GM12878 (cell line): ENCODE measurements around the gene SIVA1. TPM values are rescaled to one million over a fixed set of nuclear protein-coding genes. Genes with fewer than 3 reads are reported as not detected.

Experiments
- ATAC-seq: fragments of 200-7000 bp; cut with Tn5 transposase; 3 replicates; pipeline ENCODE4 v1.9.1; 2020; ENCODE audit warnings: mild to moderate bottlenecking, moderate library complexity
- BruUV-seq: library from RNA; stranded (reverse); fragments of 400-500 nt; replicated peaks from 2 replicates; lab custom pipeline; 2021; lab: Mats Ljungman, UMichigan
- CTCF ChIA-PET: fragments of 300-600 bp; sonication (Branson Sonifier 250); formaldehyde crosslinking; extraction: SDS; loops from one replicate; lab custom pipeline; 2021; ENCODE audit warnings: inconsistent platforms; lab: Yijun Ruan, JAX
- POLR2A ChIA-PET: fragments of 350-600 bp; formaldehyde crosslinking; extraction: SDS; loops from one replicate; lab custom pipeline; 2021; ENCODE audit warnings: inconsistent platforms; lab: Charles Lee
- RAD21 ChIA-PET: fragments of 300-600 bp; sonication (Branson Sonifier 250); formaldehyde crosslinking; loops from one replicate; lab custom pipeline; 2023; ENCODE audit warnings: antibody characterized with exemption; ENCODE audit not compliant: unreplicated experiment; lab: Charles Lee
- SMC1A ChIA-PET: fragments of 300-600 bp; sonication (Branson Sonifier 250); formaldehyde crosslinking; loops from one replicate; lab custom pipeline; 2023; ENCODE audit not compliant: unreplicated experiment, uncharacterized antibody; lab: Charles Lee
- DNase-seq: peaks from one replicate; pipeline ENCODE4 v3.0.0-alpha.2; 2011; ENCODE audit warnings: low read depth, low spot score
- FAIRE-seq: peaks from 3 replicates; lab custom pipeline; 2011; peaks lifted over from hg19 to GRCh38; lab: Jason Lieb, UNC
- H2AFZ ChIP-seq: 2 replicates; pipeline ENCODE4 v1.6.0; 2011; ENCODE audit warnings: low read depth, low read length, control low read depth; ENCODE audit not compliant: control insufficient read depth
- H3K27ac ChIP-seq: 2 replicates; pipeline ENCODE4 v1.5.1; 2011; ENCODE audit warnings: control low read depth; ENCODE audit not compliant: control insufficient read depth, insufficient read depth
- H3K27me3 ChIP-seq, 2 experiments: replicated peaks in 1 of 2; 2 replicates each; pipeline versions ENCODE4 v1.6.0 to v1.6.1; 2011; ENCODE audit warnings: low read length in 1 of 2; ENCODE audit not compliant: control insufficient read depth in 2 of 2, insufficient read depth in 2 of 2
- H3K36me3 ChIP-seq, 2 experiments: 2 replicates each; pipeline ENCODE4 v1.5.1; 2011; ENCODE audit warnings: low read length in 1 of 2; ENCODE audit not compliant: control insufficient read depth in 2 of 2, insufficient read depth in 2 of 2
- H3K4me1 ChIP-seq: 2 replicates; pipeline ENCODE4 v1.6.1; 2011; ENCODE audit warnings: mild to moderate bottlenecking, low read length, moderate library complexity, mixed read lengths; ENCODE audit not compliant: control insufficient read depth, insufficient read depth
- H3K4me2 ChIP-seq: 2 replicates; pipeline ENCODE4 v1.6.0; 2011; ENCODE audit warnings: control low read depth; ENCODE audit not compliant: control insufficient read depth, insufficient read depth
- H3K4me3 ChIP-seq: fragments of 200-600 bp; sonication (generic); 2 replicates; pipeline ENCODE4 v1.5.1; 2016
- H3K79me2 ChIP-seq: 2 replicates; pipeline ENCODE4 v1.6.0; 2011; ENCODE audit warnings: low read length; ENCODE audit not compliant: control insufficient read depth, insufficient read depth
- H3K9ac ChIP-seq: 2 replicates; pipeline ENCODE4 v1.8.0; 2011; ENCODE audit warnings: low read length, control low read depth, mixed read lengths; ENCODE audit not compliant: control insufficient read depth, insufficient read depth
- H3K9me3 ChIP-seq: replicated peaks from 3 replicates; pipeline ENCODE4 v1.5.1; 2011; ENCODE audit warnings: mild to moderate bottlenecking, low read length; ENCODE audit not compliant: control insufficient read depth, insufficient read depth
- H4K20me1 ChIP-seq: 2 replicates; pipeline ENCODE4 v1.6.0; 2011; ENCODE audit not compliant: control insufficient read depth, insufficient read depth
- ASH2L ChIP-seq: fragments of 300-600, 200-600 bp; sonication (generic); IDR thresholded peaks from 2 replicates; pipeline ENCODE4 v1.6.1; 2017; ENCODE audit warnings: low read depth, mild to moderate bottlenecking, borderline replicate concordance
- ATF2 ChIP-seq: IDR thresholded peaks from 2 replicates; pipeline ENCODE4 v1.6.1; 2012; ENCODE audit warnings: low read length, inconsistent platforms
- CBFB ChIP-seq: IDR thresholded peaks from 2 replicates; pipeline ENCODE4 v1.6.1; 2016; ENCODE audit warnings: antibody characterized with exemption, low read depth
- CHD2 ChIP-seq: IDR thresholded peaks from 2 replicates; pipeline ENCODE4 v1.6.1; 2011; ENCODE audit warnings: low read depth, low read length, improper control_type of control experiment, borderline replicate concordance
- ELK1 ChIP-seq: IDR thresholded peaks from 2 replicates; pipeline ENCODE4 v1.6.1; 2012; ENCODE audit warnings: low read depth, low read length, improper control_type of control experiment
- EZH2 ChIP-seq: IDR thresholded peaks from 2 replicates; pipeline ENCODE4 v1.6.1; 2012; ENCODE audit warnings: low read depth, mild to moderate bottlenecking, control low read depth, inconsistent platforms, low read length, borderline replicate concordance; ENCODE audit not compliant: control insufficient read depth
- FOS ChIP-seq: IDR thresholded peaks from 3 replicates; pipeline ENCODE4 v1.6.1; 2011; ENCODE audit warnings: borderline replicate concordance; ENCODE audit not compliant: insufficient read length; ENCODE audit errors: extremely low read depth
- FOXM1 ChIP-seq: IDR thresholded peaks from 2 replicates; pipeline ENCODE4 v1.6.1; 2012; ENCODE audit warnings: low read depth, mild to moderate bottlenecking, inconsistent platforms, low read length, moderate library complexity
- HDGF ChIP-seq: fragments of 450-650 bp; IDR thresholded peaks from 2 replicates; pipeline ENCODE4 v1.6.1; 2016; ENCODE audit warnings: antibody characterized with exemption
- RBBP5 ChIP-seq: fragments of 200-600 bp; sonication (generic); conservative IDR thresholded peaks from 2 replicates; pipeline ENCODE4 v1.6.1; 2016
- RCOR1 ChIP-seq: conservative IDR thresholded peaks from 2 replicates; pipeline ENCODE4 v1.6.1; 2012; ENCODE audit warnings: low read depth, low read length, improper control_type of control experiment
- REST ChIP-seq: IDR thresholded peaks from 2 replicates; pipeline ENCODE4 v1.6.1; 2012; ENCODE audit warnings: mild to moderate bottlenecking, low read depth, low read length
- STAT1 ChIP-seq: fragments of 450-650 bp; conservative IDR thresholded peaks from 2 replicates; pipeline ENCODE4 v1.6.1; 2014; ENCODE audit warnings: antibody characterized with exemption, mild to moderate bottlenecking
- ZBTB4 ChIP-seq: fragments of 450-650 bp; formaldehyde crosslinking; IDR thresholded peaks from 2 replicates; pipeline ENCODE4 v1.4.0; 2022; ENCODE audit warnings: mild to moderate bottlenecking, moderate library complexity
- WGBS: methylation state at CpG from one replicate; pipeline ENCODE4 v1.1.6; 2016; ENCODE audit warnings: low lambda C conversion rate; ENCODE audit not compliant: insufficient replicate concordance, insufficient coverage; ENCODE audit errors: missing lambda C conversion rate; 5-methylcytosine and 5-hydroxymethylcytosine counted together
- in situ Hi-C: fragments of 300-500 bp; cut with MboI; formaldehyde crosslinking; loops from 9 replicates; pipeline ENCODE4 v1.14.3; 2018; ENCODE audit warnings: mixed read lengths
- intact Hi-C: fragments of 100-400 bp; cut with micrococcal nuclease; formaldehyde crosslinking; loops from one replicate; pipeline ENCODE4 v1.14.2; 2022; ENCODE audit not compliant: unreplicated experiment
- polyA plus RNA-seq, 11 experiments: library from polyadenylated mRNA; depleted of rRNA in 4 of 11; unstranded in 6 of 11; stranded (reverse) in 5 of 11; fragments of >200 nt; fragmentation: Nextera tagmentation in 4 of 11; fragmentation: Illumina TruSeq in 1 of 11; extraction: Ambion mirVana in 4 of 11; extraction: Trizol in 1 of 11; gene quantifications; 1 replicate in 1 of 11; 2 replicates in 10 of 11; pipeline versions ENCODE4 v1.2.1 to v1.2.3, GENCODE V29; 2011 to 2016; ENCODE audit warnings: inconsistent platforms in 2 of 11, missing spikeins in 2 of 11, low read depth in 1 of 11
- total RNA-seq, 4 experiments: library from RNA; depleted of rRNA in 3 of 4; stranded (reverse); fragments of >200 nt in 3 of 4; fragmentation: Illumina TruSeq in 1 of 4; extraction: Trizol in 1 of 4; gene quantifications; 2 replicates each; pipeline versions ENCODE4 v1.2.1 to v1.2.3, GENCODE V29; 2013 to 2021

Gene SIVA1
- total and polyA plus RNA-seq, 10 of the 15 experiments (the other 5 are each of a cell fraction or from before 2014, with no cell fraction given), result 4.6 to 282 (median 106) TPM

GRCh38 chr14:104709387-104710039 is 43.4 kb upstream of the SIVA1 start:
- Histone ChIP-seq H3K9ac (no peak overlapping the region), H3K4me2 (no peak overlapping the region), H3K27me3 (no peaks in the 10 kb centered on the region), H4K20me1 (no peaks in the 10 kb centered on the region), H3K9me3 (no peaks in the 10 kb centered on the region), H3K27ac (no peak overlapping the region), H3K4me1 (no peaks in the 10 kb centered on the region), H3K79me2 (no peaks in the 10 kb centered on the region), H3K4me3 (no peak overlapping the region), H3K36me3 (no peaks in the 10 kb centered on the region; a peak in 1 of 4 replicates), H2AFZ (no peak overlapping the region)
- TF ChIP-seq ELK1 (no peak), ZBTB4 (CRISPR knock-in tag) (no peak), CBFB (no peak), RBBP5 (no peak), CHD2 (no peak), FOS (no peak), RCOR1 (no peak), STAT1 (no peak), ASH2L (no peak), ATF2 (no peak), EZH2 (no peak), REST (no peak), HDGF (no peak), FOXM1 (no peak)
- SMC1A ChIA-PET, result interaction anchor here (0.6 to 1.1 kb wide), 4 partner anchors 40 to 63 kb away, joined by 3 to 4 read pairs (median 4); no protein-coding TSS in a partner anchor
- RAD21 ChIA-PET, result interaction anchor here (0.7 to 1.7 kb wide), 3 partner anchors 32 to 62 kb away, joined by 4 to 7 read pairs (median 4); no protein-coding TSS in a partner anchor
- no peak for ATAC-seq
- WGBS, result 89% methylated on average over 18 of the region's 18 CpGs
- intact Hi-C loops, result no loop called here
- BruUV-seq, result no TSS peak
- no peak for DNase-seq
- CTCF ChIA-PET, result interaction anchor here (0.7 to 3.1 kb wide), 14 partner anchors 12 to 66 kb away, joined by 3 to 15 read pairs (median 4); partner anchors contain the start of gene SIVA1
- POLR2A ChIA-PET, result no interaction called here
- in situ Hi-C loops, result no loop called here
- no peak for FAIRE-seq
